Activated CD4-positive, alpha-beta T cell treated with anti-CD3 and anti-CD28 coated beads, Interleukin-2, amount 10 ng/mL, durations not matched to agents 7 days and 5 days (primary cell): Measurements from ENCODE around the gene FOXN1. TPM values are rescaled to one million over a fixed set of nuclear protein-coding genes. Genes with fewer than 3 reads are reported as not detected.
A peak's percentile ranks its signal among the peaks of the same experiment; 100 is the strongest.

Source experiments
- CTCF ChIA-PET: fragments of 350-600 bp; sonication (Branson Sonifier 250); formaldehyde crosslinking; loops from one replicate; lab custom pipeline; 2021; ENCODE audit warnings: antibody characterized with exemption; lab: Charles Lee
- POLR2A ChIA-PET: fragments of 350-600 bp; sonication (Branson Sonifier 250); formaldehyde crosslinking; loops from one replicate; lab custom pipeline; 2021; ENCODE audit warnings: antibody characterized with exemption; lab: Charles Lee
- DNase-seq: peaks from one replicate; pipeline ENCODE4 v3.0.0-alpha.2; 2020
- H3K27ac Mint-ChIP-seq: one replicate; pipeline ENCODE4 v1.8.0; 2021; ENCODE audit warnings: mild to moderate bottlenecking, moderate library complexity, mixed read lengths
- H3K27me3 Mint-ChIP-seq: one replicate; pipeline ENCODE4 v1.8.0; 2021; ENCODE audit warnings: mixed read lengths
- H3K36me3 Mint-ChIP-seq: one replicate; pipeline ENCODE4 v1.8.0; 2021; ENCODE audit warnings: low read depth, mixed read lengths
- H3K4me1 Mint-ChIP-seq: one replicate; pipeline ENCODE4 v1.8.0; 2021; ENCODE audit warnings: mixed read lengths
- H3K4me3 Mint-ChIP-seq: one replicate; pipeline ENCODE4 v1.8.0; 2021; ENCODE audit warnings: mild to moderate bottlenecking, moderate library complexity, mixed read lengths
- H3K9me3 Mint-ChIP-seq: one replicate; pipeline ENCODE4 v1.8.0; 2021; ENCODE audit warnings: mixed read lengths
- total RNA-seq, 2 experiments: library from RNA; stranded (reverse); gene quantifications; one replicate each; pipeline ENCODE4 v1.2.3, GENCODE V29; 2021

Gene FOXN1
- total RNA-seq, 2 experiments from 2014 or later: not detected

- Mint-ChIP-seq H3K4me1 (peaks cover 34% of the 10 kb centered on the region), H3K9me3 (no peaks in the 10 kb centered on the region), H3K27ac (no peak overlapping the region), H3K4me3 (no peak overlapping the region), H3K27me3 (peaks cover 3% of the 10 kb centered on the region), H3K36me3 (no peaks in the 10 kb centered on the region)
- DNase-seq: no peak
- POLR2A ChIA-PET: no interaction called here
- CTCF ChIA-PET: interaction anchor here (0.8 kb wide), 1 partner anchor 30 kb away, joined by 3 read pairs; no protein-coding TSS in a partner anchor
Observed at GRCh38 chr17:28470914-28471366, 35.2 kb upstream of the FOXN1 start.

GRCh38 chr17:28471531-28472342, 34.4 kb upstream of the FOXN1 start:
- ChIA-PET CTCF (interaction anchor here (0.8 kb wide), 1 partner anchor 30 kb away, joined by 3 read pairs; no protein-coding TSS in a partner anchor), POLR2A (no interaction called here)
- Mint-ChIP-seq H3K27ac (no peak overlapping the region), H3K36me3 (no peaks in the 10 kb centered on the region), H3K4me3 (no peak overlapping the region), H3K4me1 (peaks cover 42% of the 10 kb centered on the region), H3K27me3 (peaks cover 3% of the 10 kb centered on the region), H3K9me3 (no peaks in the 10 kb centered on the region)
- DNase-seq: no peak

DNA sequence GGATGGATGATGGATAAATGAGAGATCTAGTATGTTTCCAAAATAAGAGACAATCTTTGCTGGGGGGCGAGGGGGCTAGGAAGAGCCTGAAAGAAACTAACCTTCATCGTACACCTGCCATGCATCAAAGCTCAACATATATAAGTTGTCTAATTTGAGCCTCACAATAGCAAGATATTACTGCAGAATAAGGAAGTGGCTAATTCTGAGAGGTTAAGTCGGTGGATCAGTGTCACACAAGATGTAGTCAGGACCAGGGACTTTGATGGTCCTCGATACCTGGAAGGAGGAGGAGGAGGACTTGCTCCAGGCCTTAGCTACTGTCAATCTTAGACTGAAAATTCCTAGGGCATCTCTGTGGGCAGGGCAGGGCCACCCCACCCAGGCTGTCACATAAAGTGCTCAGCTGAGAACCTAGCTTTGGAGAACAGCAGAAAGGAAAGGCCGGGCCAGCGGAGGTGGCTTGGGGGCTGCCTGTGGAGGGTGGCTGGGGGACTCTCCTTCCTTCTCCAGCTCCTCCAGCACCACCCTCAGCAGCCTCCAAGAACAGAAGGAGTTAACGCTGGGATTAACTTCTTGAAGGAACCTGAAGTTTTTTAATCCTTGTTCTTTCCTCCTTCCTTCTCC, 33.2 kb upstream of the FOXN1 start:
- no peaks in the 10 kb centered on the region for H3K36me3 Mint-ChIP-seq
- no peaks in the 10 kb centered on the region for H3K27me3 Mint-ChIP-seq
- ChIA-PET POLR2A (no interaction called here), CTCF (no interaction called here)
- H3K27ac Mint-ChIP-seq: no peak overlapping the region
- H3K9me3 Mint-ChIP-seq: no peaks in the 10 kb centered on the region
- no peak overlapping the region for H3K4me3 Mint-ChIP-seq
- DNase-seq: no peak
- H3K4me1 Mint-ChIP-seq: peaks cover 34% of the 10 kb centered on the region

DNA sequence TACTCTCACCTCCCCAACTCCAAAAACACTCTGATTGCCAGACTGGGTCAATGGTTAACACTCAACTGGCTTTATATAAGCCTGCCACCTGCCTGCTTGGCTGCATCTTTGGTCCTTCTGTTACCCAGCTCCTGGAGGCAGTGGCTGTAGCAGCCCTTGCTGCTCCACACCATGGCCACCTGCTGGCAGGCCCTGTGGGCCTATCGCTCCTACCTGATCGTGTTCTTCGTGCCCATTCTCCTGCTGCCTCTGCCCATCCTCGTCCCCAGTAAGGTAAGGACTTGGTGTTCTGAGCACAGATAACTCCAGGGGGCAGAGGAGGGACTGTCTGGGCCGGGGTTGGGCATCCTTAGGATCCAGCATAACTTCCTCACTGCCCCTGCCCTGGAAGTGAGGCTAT, 32.6 kb upstream of the FOXN1 start, which contains the start of gene SLC13A2:
Gene SLC13A2, plus strand, starts transcription at position 103 of the 400 bp plus-strand sequence. Its CDS starts 69 bp downstream, at position 172.
- Mint-ChIP-seq H3K4me3 (no peak within 1 kb of the TSS), H3K27me3 (no peaks in the 10 kb centered on the region), H3K9me3 (no peaks in the 10 kb centered on the region), H3K36me3 (no peaks in the 10 kb centered on the region), H3K4me1 (peaks cover 32% of the 10 kb centered on the region), H3K27ac (peak within 1 kb of the TSS; percentile 52)
- ChIA-PET POLR2A (no interaction called here), CTCF (no interaction called here)
- no peak for DNase-seq

- Mint-ChIP-seq H3K9me3 (no peaks in the 10 kb centered on the region), H3K4me3 (no peak overlapping the region), H3K27me3 (no peaks in the 10 kb centered on the region), H3K36me3 (no peaks in the 10 kb centered on the region), H3K4me1 (peaks cover 26% of the 10 kb centered on the region), H3K27ac (peak overlapping the region; percentile 52)
- DNase-seq: no peak
- CTCF ChIA-PET: no interaction called here
- POLR2A ChIA-PET: no interaction called here
Observed at GRCh38 chr17:28474111-28474531, 32.0 kb upstream of the FOXN1 start.

DNA sequence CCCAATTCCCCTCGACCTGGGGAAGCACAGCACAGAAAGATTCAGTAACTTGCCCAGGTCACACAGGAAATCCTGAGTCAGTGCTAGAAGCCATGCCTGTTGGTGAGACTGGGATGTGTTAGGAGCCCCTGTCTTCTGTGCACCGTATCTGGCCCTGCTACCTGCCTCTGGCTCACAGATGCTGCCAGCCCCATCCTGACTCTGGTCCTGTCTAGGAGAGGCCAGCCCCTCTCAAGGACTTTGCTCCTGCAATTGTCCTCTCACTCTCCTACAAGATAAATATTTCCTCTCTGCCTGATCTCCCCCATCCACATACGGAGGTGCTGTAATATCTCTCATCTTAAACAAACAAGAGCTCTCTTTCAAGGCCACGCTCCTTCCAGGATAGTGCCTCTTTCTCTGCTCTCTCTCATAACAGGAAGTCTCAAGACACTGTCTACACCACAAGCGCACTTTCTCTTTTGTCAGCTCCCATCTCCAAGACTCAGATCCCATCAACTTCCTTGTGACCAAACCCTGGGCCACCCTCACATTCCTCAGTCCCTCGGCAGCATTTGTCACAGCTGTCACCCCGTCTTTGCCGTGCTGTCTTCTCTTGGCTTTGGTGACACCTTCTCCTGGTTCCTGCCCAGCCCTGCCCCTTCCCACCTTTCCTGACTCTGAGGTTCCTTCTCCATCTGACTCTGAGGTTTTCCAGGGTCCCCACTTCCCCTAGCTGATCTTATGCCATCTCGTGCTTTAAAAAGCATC, 30.8 kb upstream of the FOXN1 start:
- peak overlapping the region; percentile 55 for H3K27ac Mint-ChIP-seq
- no peak overlapping the region for H3K4me3 Mint-ChIP-seq
- peaks cover 20% of the 10 kb centered on the region for H3K4me1 Mint-ChIP-seq
- no peaks in the 10 kb centered on the region for H3K9me3 Mint-ChIP-seq
- ChIA-PET POLR2A (no interaction called here), CTCF (no interaction called here)
- no peaks in the 10 kb centered on the region for H3K27me3 Mint-ChIP-seq
- DNase-seq: no peak
- H3K36me3 Mint-ChIP-seq: no peaks in the 10 kb centered on the region

DNA sequence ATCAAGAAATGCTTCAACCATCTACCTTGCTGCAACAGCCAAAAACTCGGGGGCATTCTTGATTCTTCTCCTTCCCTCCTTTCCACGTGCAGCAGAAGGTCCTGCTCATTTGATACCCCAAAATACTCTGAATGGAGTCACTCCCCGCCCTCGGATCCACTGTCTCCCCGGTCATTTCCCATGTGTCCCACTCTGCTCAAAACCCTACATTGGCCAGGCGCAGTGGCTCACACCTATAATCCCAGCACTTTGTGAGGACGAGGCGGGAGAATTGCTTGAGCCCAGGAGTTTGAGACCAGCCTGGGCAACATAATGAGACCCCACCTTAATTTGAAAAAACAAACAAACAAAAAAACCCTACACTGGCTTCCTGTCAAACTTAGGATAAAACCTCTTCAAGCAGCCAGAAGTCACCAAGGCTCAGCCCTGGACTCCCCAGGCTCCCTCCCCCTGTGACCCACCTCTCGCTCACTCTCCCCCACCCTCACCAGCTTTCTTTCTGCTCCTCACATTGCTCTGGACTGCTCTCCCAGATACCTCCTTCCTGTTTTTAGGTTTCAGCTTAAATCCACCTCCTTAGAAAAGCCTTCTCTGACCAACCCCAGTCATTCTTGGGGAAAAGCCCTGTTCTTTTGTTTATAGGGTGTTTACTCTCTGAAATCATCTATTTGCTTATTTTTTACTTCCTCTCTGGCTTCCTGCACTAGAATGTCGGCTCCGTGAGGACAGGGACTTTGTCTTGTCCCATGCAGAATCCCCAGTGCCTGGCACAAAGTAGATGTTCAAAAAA, 29.9 kb upstream of the FOXN1 start:
- POLR2A ChIA-PET: no interaction called here
- no peak for DNase-seq

DNA sequence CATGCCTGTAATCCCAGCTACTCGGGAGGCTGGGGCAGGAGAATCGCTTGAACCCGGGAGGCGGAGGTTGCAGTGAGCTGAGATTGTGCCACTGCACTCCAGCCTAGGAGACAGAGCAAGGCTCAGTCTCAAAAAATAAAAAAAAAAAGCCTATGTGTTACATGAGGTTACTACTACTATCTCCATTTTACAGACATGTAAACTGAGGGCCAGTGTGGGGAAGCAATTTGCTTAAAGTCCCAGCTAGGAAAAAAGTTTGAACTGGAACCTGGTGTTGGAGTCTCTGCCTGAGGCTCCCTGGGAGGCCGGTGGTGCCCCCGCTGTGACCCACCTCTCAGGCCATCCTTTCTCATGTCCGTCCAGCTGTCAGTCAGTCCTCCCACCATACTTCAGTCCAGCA, 28.2 kb upstream of the FOXN1 start:
- CTCF ChIA-PET: no interaction called here
- Mint-ChIP-seq H3K36me3 (no peaks in the 10 kb centered on the region), H3K27ac (no peak overlapping the region), H3K4me1 (peaks cover 20% of the 10 kb centered on the region), H3K9me3 (no peaks in the 10 kb centered on the region), H3K4me3 (no peak overlapping the region), H3K27me3 (no peaks in the 10 kb centered on the region)
- DNase-seq: no peak
- POLR2A ChIA-PET: no interaction called here

More for the DNA sequence above, 29.9 kb upstream of the FOXN1 start:
- Mint-ChIP-seq H3K4me1 (peaks cover 20% of the 10 kb centered on the region), H3K4me3 (no peak overlapping the region), H3K9me3 (no peaks in the 10 kb centered on the region), H3K27me3 (no peaks in the 10 kb centered on the region), H3K27ac (no peak overlapping the region), H3K36me3 (no peaks in the 10 kb centered on the region)
- CTCF ChIA-PET: no interaction called here

DNA sequence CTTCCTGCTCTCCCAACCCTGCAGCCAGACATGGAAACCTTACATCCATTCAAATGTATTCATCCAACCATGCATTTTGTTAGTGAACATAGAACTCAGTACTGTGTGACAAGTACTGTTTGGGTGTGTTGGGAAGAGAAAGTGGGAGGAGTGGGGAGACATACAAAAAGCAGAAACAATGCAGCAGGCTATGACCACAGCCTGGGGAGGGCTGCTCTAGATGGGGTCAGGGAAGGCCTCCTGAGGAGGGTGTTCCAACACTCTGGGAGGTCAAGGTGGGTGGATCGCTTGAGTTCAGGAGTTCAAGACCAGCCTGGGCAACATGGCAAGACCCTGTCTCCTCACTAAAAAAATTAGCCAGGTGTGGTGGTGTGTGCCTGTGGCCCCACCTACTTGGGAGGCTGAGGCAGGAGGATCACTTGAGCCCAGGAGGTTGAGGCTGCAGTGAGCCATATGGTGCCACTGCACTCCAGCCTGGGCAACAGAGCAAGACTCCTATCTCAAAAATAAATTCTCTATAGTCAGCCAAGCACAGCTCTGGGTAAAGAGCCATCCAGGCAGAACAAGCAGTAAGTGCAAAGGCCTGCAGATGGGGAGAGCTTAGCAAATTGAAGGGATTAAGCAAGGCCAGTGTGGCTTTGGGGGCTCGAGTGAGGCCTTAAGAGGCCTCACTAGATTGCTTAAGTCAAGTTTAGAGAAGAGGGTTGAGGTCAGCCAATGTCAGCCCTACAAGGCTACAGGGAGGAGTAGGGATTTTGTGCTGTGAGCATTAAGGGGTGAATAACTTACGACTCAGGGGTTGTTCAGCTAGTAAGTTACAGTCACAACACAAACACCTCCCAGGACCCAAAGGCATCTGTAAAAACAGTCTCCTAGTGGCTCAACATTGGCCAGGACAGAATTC, 27.2 kb upstream of the FOXN1 start:
- no peak overlapping the region for H3K27ac Mint-ChIP-seq
- POLR2A ChIA-PET: no interaction called here
- CTCF ChIA-PET: interaction anchor here (0.6 kb wide), 1 partner anchor 651 kb away, joined by 4 read pairs; no protein-coding TSS in a partner anchor
- DNase-seq: no peak
- H3K27me3 Mint-ChIP-seq: no peaks in the 10 kb centered on the region
- H3K36me3 Mint-ChIP-seq: no peaks in the 10 kb centered on the region
- peaks cover 19% of the 10 kb centered on the region for H3K4me1 Mint-ChIP-seq
- H3K4me3 Mint-ChIP-seq: no peak overlapping the region
- H3K9me3 Mint-ChIP-seq: no peaks in the 10 kb centered on the region

- CTCF ChIA-PET: interaction anchor here (0.6 to 1.5 kb wide), 2 partner anchors 19 to 647 kb away, joined by 3 to 5 read pairs; no protein-coding TSS in a partner anchor
- no peaks in the 10 kb centered on the region for H3K36me3 Mint-ChIP-seq
- no peak overlapping the region for H3K27ac Mint-ChIP-seq
- DNase-seq: no peak
- H3K27me3 Mint-ChIP-seq: no peaks in the 10 kb centered on the region
- H3K4me1 Mint-ChIP-seq: peaks cover 23% of the 10 kb centered on the region
- POLR2A ChIA-PET: no interaction called here
- no peaks in the 10 kb centered on the region for H3K9me3 Mint-ChIP-seq
- no peak overlapping the region for H3K4me3 Mint-ChIP-seq
Observed at GRCh38 chr17:28480278-28480677, 25.9 kb upstream of the FOXN1 start.

DNA sequence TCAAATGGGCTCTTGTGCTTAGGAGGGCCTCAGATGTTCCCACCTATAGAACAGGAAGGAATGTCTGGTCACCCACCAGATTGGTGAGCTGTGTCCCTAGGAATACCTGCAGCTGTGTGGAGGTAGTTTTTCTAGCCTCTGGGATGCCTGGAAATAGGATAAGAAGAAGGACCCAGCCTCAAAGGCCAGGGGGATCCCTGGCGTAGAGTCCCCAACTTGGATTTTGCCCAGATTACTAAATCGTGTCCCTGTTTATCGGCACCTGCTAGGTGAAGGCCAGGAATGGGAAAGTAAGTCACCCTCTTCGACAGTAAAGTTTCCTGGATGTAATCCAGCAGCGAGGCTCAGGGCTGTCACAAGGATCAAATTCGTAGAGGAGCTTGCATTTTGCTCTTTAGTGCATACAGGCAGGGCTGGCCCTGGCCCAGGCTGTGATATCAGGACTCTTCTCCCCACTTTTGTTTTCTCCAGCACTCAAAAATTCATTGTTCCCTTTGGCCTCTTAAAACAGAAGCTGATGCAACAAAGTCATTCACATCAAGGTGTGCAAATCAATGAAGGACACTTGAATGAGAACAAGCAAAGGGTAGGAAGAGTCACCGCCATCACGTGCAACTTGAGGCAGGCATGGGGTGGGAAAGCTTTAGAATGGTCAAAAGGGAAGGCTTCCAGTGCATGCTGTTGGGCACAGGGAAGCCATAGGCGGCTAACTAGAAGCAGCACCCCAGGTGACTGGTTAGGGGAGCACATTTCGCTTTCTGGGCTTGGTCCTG, 25.2 kb upstream of the FOXN1 start:
- DNase-seq: no peak
- ChIA-PET CTCF (interaction anchor here (0.6 to 1.5 kb wide), 2 partner anchors 19 to 54 kb away, joined by 4 to 5 read pairs; no protein-coding TSS in a partner anchor), POLR2A (no interaction called here)
- Mint-ChIP-seq H3K27ac (no peak overlapping the region), H3K4me3 (no peak overlapping the region), H3K27me3 (no peaks in the 10 kb centered on the region), H3K4me1 (peaks cover 16% of the 10 kb centered on the region), H3K36me3 (no peaks in the 10 kb centered on the region), H3K9me3 (no peaks in the 10 kb centered on the region)
